Muscle of arm (tissue), 12 donors: Measurements from ENCODE around the gene LBX1. TPM values are rescaled to one million over a fixed set of nuclear protein-coding genes. Genes with fewer than 3 reads are reported as not detected.

ENCODE experiments used
- DNase-seq: peaks from one replicate; pipeline ENCODE4 v3.0.0-alpha.2; 2013
- polyA plus RNA-seq, 12 donors: library from polyadenylated mRNA; unstranded; fragments of 120-200 nt; gene quantifications; one replicate each; pipeline ENCODE4 v1.2.1, GENCODE V29; 2013; ENCODE audit not compliant: insufficient read length in 12 of 12

Gene LBX1
- polyA plus RNA-seq, 12 donors = 2.5 to 11.3 (median 7.0) TPM; not detected in 1

DNA sequence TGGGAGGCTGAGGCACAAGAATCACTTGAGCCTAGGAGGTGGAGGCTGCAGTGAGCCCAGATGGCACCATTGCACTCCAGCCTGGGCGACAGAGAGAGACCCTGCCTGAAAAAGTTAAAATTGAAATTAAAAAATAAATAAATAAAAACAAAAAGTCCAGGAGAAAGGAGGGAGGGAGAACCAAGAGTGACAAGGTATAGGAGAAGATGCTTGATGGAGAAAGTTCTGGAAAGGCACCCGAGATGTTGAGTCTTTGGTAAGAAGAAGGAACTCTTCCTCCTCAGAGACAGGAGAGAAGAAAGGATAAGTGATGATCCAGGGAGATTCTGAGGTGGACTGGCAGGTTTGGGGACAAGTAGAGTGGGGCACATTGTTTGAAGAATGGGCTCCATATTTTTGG is 17.4 kb upstream of the LBX1 start:
- DNase-seq = no peak

DNA sequence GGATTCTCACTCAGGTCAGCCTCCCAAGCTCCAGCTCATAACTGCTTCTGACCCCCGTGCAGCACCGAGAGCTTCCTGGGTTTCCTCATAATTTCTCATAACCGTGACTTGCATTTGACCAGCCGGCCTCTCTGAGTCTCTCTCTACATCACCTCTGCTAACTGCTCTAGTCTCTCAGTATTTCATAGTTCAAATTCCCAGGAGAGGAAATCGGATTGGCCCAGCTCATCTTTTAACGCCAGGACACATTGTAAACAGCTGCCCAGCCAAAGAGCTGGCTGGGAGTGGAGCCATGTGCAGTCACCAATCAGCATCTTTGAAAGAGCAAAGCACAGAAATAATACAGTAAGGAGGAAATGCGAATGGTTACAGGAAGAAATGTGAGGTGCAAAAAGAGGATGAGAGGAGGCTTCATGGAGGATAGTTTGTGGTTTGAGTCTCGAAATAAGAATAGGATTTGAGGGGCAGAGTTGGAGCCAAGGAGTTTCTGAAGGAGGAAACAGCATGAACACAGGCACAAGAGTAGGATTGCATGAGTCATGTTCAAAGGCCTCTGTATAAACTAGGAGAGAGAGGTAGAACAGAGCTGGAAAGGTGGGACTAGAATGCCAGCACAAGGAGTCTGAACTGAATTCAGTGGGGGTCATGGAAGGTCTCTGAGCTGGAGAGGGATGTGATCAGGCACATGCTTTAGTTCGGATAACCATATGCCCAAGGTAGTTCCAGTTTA is 15.2 kb upstream of the LBX1 start:
- no peak for DNase-seq

DNA sequence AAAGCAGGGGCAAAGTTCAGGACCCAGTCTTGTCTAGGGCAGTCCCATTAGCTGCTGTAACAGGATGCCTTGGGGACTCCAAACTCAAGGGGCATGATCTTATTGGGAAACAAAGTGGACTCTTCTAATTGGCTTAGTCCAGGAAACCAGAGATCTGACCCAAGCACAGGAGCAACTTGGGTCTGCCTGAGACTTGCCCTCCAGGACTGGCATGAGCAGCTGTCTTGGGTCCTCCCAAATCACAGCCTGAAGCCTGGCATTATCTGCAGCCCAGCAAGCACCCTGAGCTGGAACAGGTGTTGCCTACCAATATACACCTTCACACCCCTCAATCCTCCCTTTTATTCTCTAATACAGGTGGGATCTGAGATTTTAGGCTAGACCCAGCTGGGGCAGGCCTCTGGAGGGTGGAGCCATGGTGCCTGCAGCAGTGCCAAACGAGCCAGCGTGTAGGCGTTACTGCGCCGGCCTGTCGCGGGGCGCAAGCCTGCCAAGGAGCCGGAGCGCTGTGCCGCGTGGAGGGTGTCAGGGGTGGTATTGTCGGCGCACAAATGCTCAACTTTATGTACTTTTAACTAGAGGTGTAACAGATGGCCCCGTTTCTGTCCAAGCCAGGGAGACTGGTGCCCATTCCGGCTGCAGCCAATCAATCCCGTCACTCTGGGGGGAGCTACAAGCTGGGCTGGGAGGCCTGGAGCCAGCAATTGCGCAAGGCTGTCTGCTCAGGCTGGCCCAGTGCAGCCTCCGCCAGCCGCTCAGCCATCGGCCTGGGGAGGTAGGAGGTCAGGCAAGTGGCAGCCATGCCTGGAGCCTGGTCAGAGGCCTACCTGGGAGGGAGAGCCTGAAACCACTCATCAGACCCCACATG is 12.8 kb upstream of the LBX1 start:
- DNase-seq = no peak

DNA sequence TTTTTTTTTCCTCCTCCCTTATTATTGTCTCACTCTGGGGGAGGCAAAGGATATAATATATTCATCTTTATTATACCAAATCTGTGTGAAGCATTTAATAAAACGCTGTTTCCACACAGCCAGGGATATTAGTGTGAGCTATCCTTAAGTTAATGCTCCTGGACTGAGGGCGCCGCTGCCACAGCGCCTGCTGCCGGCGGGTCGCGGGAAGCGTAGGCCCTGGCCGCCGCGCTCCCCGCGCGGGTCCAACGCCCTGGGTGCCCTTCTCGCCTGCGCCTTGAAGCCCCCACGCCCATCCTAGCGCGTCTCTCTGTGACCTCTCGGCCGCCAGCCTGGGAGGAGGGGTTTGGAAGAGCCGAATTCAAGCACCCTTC is 9.5 kb upstream of the LBX1 start:
- no peak for DNase-seq

DNA sequence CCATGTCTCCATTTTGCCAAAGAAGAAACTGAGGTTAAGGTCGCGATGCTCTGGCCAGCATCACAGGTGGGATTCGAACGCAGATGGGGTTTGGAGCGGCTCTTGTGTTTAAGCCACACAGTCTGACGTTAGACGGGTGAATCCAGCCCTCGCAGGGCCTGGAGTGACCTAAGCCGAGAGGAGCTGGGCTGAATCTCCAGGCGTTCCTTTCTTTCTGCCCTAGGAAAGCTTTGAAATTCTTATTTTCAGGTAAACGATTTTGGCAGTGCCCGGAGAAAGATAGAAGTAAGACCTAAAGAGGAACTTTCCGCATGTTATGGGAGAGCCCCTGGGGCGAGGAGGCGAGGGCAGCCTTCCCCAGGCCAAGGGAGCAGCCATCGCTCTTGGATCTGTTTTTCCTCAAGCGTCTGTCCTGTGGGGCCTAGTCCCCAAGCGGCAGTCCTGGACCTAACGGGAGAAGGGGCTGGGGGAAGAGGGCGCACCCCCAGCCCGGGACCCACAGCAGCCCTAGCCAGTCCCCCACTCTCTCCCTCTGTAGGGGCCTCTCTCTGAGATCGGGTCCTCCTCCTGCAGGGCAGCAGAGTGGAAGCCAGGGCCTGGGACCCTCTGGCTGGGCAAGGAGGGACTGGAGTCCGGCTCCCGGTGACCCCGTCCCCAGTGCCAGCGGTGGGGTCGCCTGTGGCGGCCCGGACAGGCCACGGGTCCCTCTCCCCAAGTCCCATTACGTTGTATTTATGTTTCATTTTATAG is 8.9 kb upstream of the LBX1 start:
- no peak for DNase-seq

DNA sequence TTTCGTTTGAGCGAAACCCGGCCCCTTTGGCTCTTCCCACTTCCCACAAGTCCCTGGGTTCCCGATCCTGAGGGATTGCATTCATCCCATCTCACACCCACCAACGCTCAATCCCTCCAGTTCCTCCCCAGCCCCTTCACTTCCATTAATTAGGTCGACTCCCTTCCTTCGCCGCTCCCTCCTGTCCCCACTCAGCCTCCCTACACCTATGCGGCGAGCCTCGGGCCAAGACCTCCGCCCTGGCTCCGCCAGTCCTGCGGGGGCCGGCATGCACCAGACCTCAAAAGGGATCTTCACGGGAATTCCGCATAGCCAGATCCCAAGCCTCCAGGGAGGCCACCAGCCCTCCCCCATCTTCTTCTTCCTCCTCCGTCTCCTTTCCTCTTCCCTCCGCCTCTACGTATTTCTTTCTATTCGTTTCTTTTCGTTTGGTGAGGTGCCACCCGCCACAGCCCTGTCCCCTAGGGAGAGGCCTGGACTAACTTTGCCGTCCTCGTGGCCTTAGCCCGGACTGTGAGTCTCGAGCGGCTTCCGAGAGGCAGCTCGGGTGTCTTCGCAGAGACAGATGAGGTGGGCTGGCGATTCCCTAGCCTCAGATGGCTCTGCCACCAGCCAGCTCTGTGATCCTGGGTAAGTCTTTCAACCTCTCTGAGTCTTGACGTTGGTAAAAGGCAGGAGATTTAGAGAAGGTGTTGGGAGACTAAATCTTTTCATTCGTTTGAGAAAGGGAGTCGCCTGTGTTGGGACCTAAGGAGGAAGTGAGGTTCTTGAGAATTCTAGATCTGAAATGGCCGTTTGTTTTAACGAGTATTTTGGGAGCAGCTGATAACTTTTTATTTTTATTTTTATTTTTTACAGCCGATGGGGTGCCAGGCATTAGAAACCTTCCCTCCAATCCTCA is 8.1 kb upstream of the LBX1 start:
- DNase-seq = no peak

DNA sequence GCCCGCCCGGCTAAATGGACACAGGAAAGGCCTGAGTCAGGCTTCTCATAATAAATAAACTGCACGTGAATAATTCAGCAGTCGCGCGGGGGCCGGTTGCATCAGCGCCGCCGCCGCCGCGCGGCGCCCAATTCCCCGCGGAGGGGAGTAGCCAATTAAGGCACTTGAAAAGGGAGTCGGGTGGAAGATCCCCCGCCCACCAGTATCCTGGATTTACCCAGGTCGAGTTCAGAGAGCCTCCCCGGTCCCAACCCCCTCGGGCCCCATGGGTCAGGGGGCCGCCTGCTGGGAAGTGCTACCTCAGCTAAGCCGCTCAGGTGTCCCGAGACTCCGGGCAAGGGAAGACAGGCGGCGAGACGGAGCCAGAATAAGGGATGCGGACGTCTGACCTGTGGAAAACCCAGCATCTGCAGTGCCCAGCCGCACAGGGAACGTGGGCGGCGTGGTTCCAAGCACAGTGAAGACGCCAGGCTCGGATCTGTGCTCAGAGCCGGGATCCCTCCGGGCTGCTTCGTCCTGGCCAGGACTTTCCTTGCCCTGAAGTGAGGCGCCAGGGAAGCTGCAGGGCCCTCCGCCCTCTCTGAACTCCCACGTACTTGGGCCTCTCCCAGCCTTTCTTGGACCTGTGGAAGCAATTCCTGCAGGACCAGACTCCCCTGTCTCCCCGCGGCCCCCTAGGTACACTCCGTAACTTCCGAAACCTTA is 7.3 kb upstream of the LBX1 start:
- no peak for DNase-seq

DNA sequence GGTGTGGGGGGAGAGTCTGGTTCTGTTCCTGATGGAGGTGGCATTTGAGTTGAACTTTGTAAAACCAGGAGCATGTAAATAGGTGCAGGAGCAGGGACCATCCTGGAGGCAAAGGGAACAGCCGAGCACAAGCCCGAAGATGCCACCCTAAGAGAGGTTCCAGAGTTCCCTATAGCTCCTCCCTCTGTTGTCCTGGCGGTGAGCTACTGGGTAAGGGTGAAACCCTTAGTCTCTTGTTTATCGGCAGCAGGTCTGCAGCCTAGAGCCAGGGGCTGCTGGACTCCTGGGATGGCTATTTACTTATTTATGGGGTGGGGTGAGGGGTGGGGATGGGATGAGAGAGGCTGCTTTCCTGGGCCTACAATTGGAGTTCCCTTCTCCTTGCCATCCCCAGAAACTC is 6.5 kb upstream of the LBX1 start:
- DNase-seq = no peak

DNA sequence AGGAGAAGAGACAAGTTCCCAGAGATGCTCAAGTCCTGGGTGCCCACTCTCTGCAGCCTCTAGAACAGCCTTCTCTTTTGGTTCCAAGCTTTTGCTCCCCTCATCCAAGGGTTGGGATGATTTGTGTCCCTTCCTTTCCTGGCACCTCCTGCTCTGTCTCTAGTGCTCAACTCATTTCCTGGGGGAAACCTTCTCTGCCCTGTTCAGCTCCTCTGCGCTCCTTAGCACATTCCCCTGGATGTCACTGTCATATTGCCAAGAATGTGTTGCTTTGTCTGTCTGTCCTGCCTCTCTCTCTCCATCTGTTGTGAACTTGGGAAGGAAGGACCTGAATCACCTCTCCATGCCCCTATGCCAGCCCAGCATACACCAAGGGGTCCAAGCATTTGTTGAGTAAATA is 5.1 kb upstream of the LBX1 start:
- no peak for DNase-seq

DNA sequence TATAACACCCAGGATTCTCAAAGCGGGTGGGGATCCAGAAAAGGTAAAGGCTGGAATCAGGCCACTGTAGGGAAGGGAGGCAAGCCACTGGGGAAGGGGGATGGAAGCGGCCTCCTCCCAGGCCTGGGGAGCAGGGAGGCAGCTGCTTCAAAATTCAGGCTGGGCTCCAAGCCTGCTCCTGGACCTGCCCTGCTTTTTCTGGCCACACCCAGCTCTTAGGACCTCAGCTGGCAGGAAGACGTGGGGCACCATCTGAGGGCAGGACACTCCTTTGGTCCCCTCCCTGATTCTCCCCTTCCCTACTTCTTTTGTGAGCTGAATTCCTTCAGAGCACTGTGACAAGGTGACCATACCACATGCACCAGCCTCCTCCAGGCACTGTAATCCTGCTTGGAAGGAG is 4.6 kb upstream of the LBX1 start:
- DNase-seq = no peak

DNA sequence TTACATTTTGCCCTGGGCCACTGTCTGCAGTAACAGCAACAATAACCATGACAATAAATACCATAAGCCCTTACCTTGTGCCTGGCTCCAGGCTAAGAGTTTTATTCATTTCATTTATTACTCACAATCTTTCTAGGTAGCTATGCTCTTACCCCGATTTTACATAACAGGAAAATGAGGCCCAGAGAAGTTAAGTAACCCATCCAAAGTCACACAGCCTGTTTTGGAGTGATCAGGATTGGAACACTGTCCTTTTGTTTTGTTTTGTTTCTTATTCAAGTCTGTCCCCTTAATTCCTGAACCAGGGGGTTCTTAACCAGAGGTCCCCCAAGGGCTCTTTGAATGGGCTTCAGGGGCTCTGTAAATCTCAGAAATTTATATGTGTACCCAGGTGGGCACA is 4.2 kb upstream of the LBX1 start:
- DNase-seq = no peak

DNA sequence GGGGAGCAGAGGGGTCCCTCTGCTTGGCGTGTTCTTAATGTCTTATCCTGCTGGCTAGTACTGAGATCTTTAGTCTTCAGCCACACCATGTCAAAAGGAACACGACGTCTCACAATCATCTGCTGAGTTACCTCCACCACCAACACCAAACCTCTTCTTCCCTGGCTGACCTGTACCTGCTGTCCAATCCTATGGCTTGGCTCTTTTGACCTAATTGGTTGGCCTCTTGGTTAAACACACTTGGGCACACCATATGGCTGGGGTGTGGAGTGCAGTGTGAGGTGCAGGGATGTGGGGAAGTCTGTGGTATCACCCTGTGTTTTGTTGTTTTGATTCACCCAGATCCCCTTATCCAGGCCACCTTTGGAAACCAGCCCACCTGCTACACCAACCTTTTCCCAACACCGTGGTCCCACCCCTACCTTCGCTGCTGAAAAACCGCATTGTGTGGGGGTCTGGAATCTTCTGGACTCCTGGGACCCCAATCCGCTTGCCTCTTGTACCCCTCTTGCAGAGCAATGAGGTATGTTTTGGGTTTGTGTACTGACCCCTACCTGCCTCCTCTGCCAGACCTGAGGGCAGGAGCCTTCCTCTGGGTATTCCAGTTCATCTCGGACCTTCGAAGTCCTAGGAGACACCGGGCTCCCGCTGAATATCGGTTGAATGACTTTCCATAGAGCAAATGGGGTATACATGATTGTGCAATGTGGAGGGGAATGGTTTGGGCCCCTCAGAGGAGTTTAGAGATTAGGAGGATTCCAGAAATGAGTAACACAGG is 2.8 kb upstream of the LBX1 start:
- DNase-seq = no peak

DNA sequence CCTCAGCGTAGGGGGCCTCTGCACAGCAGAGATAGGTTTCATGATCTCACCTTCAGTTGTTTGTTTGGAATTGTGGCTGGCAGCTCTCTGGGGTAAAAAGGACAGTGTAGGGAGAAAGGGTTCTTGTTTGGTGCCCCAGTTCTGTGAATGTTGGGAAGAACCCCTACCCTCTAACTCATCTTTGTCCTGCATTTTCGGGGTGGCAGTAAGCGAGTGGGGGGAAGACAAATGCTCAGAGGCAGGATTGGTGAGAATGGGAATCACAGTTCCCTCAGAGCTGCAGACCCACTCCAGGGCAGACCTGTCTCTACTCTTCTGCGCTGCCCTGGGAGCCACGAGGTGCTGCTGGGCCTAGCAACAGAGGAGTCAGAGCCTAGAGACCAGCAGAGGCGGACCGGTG is 1.8 kb upstream of the LBX1 start:
- DNase-seq = no peak

DNA sequence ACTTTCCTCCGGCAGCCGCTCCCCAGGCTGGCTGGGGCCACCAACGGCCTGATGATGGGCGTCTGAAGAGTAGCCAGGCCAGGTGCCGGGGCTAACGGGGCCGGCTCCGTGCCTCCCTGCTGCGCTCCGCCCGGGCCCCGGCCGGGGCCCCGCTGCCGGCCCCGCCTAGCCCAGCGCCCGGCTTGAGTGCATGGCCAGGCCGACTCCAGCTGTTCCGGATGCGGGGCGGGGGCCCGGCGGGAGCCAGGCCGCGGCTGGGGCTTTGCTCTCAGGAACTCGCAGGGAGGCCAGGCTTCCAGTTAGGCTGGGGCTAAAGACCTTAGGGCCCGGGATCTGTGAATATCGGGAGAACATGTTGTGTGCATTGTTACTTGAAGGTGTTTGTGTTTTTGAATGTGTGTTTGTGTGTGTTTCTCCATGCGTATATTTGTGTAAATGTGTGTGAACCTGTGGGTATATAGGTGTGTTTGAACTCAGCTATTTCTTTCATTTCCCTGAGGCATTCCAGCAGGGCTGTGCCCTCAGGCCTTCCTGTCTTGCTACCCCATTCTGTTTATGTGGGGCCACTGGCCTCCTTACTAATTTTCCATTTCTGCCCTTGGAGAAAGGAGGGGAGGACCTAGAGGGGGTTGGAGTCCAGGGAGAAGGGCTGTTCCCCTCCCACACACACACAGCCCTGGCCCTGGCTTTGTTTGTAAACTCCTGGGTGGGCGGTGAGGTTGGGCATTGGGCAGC is 1.1 kb upstream of the LBX1 start:
- no peak for DNase-seq

DNA sequence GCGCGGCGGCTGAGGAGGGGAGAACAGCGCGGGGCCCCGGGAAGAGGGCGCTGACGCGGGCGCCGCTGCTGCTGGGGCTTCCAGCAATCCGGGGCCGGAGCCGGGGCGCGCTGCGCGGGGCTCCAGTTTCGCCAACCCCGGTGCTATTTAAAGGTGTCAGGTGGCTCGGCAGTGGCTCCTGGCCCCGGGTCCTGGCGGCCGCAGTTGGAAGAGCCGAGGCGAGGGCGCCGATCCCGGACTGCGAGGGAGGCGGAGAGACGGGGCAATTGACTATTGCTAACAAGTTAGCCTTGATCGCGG is 347 bp downstream of the LBX1 start:
- no peak for DNase-seq

DNA sequence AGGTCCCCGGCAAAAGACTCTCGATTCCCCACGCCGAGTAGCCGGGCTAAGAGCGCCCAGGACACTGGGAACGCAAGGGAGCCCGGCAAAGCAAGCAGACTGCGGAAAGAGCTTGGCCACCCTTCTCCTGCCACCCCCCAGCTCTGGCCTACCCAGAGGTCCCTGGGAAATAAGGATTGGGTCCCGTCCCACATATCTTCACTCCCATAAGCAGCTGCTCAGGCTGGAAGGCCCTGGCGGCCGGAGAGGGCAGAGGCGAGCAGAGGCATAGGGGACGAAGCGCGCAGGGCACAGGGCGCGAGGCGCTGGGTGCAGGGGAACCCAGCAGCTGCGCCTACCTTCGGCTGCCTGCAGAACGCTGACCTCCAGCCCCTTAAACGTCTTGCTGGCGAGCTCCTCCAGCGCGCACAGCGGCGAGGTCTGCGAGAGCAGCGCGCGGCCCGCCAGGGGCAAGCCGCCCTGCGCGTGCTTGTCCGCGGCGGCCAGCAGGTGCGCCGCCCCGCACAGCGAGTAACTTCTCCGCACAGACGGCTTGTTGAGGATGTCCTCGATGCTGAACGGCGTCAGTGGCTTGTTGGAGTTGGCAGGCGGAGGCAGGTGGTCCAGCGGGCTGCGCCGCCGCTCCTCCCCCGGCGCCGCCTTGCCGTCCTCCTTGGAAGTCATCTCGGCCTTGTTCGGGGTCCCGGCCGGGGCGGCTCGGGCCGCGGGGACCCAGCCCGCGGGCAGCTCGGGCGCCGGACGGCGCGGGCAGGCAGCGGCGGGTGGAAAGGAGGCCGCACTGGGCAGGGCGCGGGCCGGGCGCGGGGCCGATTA is 904 bp downstream of the LBX1 start:
- DNase-seq = no peak

DNA sequence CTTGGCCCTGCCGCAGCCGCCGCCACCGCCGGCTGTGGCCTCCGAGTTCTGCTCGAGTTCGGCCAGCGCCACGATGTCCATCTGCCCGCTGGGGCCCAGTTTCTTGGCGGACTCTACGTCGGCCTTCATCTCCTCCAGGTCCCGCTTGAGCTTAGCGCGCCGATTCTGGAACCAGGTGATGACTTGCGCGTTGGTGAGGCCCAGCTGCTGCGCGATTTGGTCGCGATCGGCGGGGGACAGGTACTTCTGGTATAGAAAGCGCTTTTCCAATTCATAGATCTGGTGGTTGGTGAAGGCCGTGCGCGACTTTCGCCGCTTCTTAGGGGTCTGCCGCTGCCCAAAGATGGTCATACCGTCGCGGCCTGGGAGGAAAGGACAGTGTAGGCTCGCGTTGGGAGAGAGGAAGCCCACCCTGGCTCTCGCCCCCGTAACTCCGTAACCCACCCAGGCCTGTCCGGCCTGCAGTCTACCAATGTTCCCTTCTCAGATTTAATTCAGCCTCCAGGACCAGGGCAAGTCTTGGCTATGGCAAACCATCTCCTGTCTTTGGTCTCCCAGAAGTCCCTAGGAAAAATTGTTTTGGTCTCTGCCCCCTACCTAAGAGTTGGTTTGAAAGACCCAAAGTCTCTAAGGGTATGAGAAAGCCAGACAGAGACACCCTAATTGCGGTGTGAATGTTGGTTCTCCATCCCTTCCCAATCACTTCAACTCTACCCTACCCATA is 1.7 kb downstream of the LBX1 start:
- no peak for DNase-seq
